ENCODE results near the gene TBC1D24. TPM values are rescaled to one million over a fixed set of nuclear protein-coding genes. Genes with fewer than 3 reads are reported as not detected.

Gene TBC1D24
- total RNA-seq, 2 experiments from 2014 or later: 21.1 to 22.4 TPM

GRCh38 chr16:2505695-2506094 is 30.8 kb downstream of the TBC1D24 start:
- H3K27me3 Mint-ChIP-seq (ENCODE audit: low read depth): no peaks in the 10 kb centered on the region

GRCh38 chr16:2507052-2507659 is 32.2 kb downstream of the TBC1D24 start:
- POLR2A ChIA-PET: interaction anchor here (0.6 kb wide), 1 partner anchor 11 kb away, joined by 3 read pairs; no protein-coding TSS in a partner anchor
- Mint-ChIP-seq H3K36me3 (ENCODE audit: low read depth) (no peaks in the 10 kb centered on the region), H3K4me1 (ENCODE audit: low read depth) (peaks cover 20% of the 10 kb centered on the region), H3K27me3 (ENCODE audit: low read depth) (peaks cover 3% of the 10 kb centered on the region), H3K27ac (peak overlapping the region; percentile 46), H3K4me3 (no peak overlapping the region), H3K9me3 (ENCODE audit: insufficient read depth) (no peaks in the 10 kb centered on the region)
- DNase-seq: no peak
- peak; percentile 51 for ATAC-seq
- CTCF ChIA-PET: no interaction called here

More at GRCh38 chr16:2505695-2506094, 30.8 kb downstream of the TBC1D24 start:
- Mint-ChIP-seq H3K4me3 (no peak overlapping the region), H3K36me3 (ENCODE audit: low read depth) (no peaks in the 10 kb centered on the region), H3K4me1 (ENCODE audit: low read depth) (peaks cover 18% of the 10 kb centered on the region), H3K27ac (no peak overlapping the region), H3K9me3 (ENCODE audit: insufficient read depth) (no peaks in the 10 kb centered on the region)
- POLR2A ChIA-PET: no interaction called here
- DNase-seq: no peak
- CTCF ChIA-PET: no interaction called here
- no peak for ATAC-seq

- Mint-ChIP-seq H3K36me3 (ENCODE audit: low read depth) (no peaks in the 10 kb centered on the region), H3K27me3 (ENCODE audit: low read depth) (peaks cover 3% of the 10 kb centered on the region), H3K27ac (no peak overlapping the region), H3K4me3 (no peak overlapping the region), H3K4me1 (ENCODE audit: low read depth) (peaks cover 24% of the 10 kb centered on the region), H3K9me3 (ENCODE audit: insufficient read depth) (no peaks in the 10 kb centered on the region)
- DNase-seq (no peak), ATAC-seq (no peak)
- ChIA-PET CTCF (no interaction called here), POLR2A (no interaction called here)
Observed at GRCh38 chr16:2507665-2508064, 32.7 kb downstream of the TBC1D24 start.

GRCh38 chr16:2508722-2509400 is 33.9 kb downstream of the TBC1D24 start:
- no peak overlapping the region for H3K27ac Mint-ChIP-seq
- peaks cover 32% of the 10 kb centered on the region for H3K4me1 Mint-ChIP-seq (ENCODE audit: low read depth)
- POLR2A ChIA-PET: no interaction called here
- no peak overlapping the region for H3K4me3 Mint-ChIP-seq
- peaks cover 1% of the 10 kb centered on the region for H3K36me3 Mint-ChIP-seq (ENCODE audit: low read depth)
- ATAC-seq (no peak), DNase-seq (no peak)
- CTCF ChIA-PET: interaction anchor here (1.2 kb wide), 1 partner anchor 7 kb away, joined by 3 read pairs; no protein-coding TSS in a partner anchor
- peaks cover 3% of the 10 kb centered on the region for H3K27me3 Mint-ChIP-seq (ENCODE audit: low read depth)
- no peaks in the 10 kb centered on the region for H3K9me3 Mint-ChIP-seq (ENCODE audit: insufficient read depth)

GRCh38 chr16:2511128-2511800 is 36.3 kb downstream of the TBC1D24 start:
- H3K27ac Mint-ChIP-seq: no peak overlapping the region
- H3K9me3 Mint-ChIP-seq (ENCODE audit: insufficient read depth): no peaks in the 10 kb centered on the region
- ATAC-seq: no peak
- CTCF ChIA-PET: interaction anchor here (2.0 kb wide), 1 partner anchor 10 kb away, joined by 6 read pairs; no protein-coding TSS in a partner anchor
- H3K27me3 Mint-ChIP-seq (ENCODE audit: low read depth): peaks cover 3% of the 10 kb centered on the region
- H3K36me3 Mint-ChIP-seq (ENCODE audit: low read depth): peaks cover 3% of the 10 kb centered on the region
- no peak overlapping the region for H3K4me3 Mint-ChIP-seq
- DNase-seq: no peak
- POLR2A ChIA-PET: no interaction called here
- H3K4me1 Mint-ChIP-seq (ENCODE audit: low read depth): peaks cover 50% of the 10 kb centered on the region

GRCh38 chr16:2511996-2512734 is 37.2 kb downstream of the TBC1D24 start:
- H3K9me3 Mint-ChIP-seq (ENCODE audit: insufficient read depth): no peaks in the 10 kb centered on the region
- peak overlapping the region; percentile 92 for H3K27ac Mint-ChIP-seq
- DNase-seq: no peak
- H3K27me3 Mint-ChIP-seq (ENCODE audit: low read depth): peaks cover 3% of the 10 kb centered on the region
- H3K4me3 Mint-ChIP-seq: peak overlapping the region; percentile 69
- H3K36me3 Mint-ChIP-seq (ENCODE audit: low read depth): peaks cover 8% of the 10 kb centered on the region
- POLR2A ChIA-PET: interaction anchor here (1.2 kb wide), 1 partner anchor 18 kb away, joined by 4 read pairs; no protein-coding TSS in a partner anchor
- CTCF ChIA-PET: interaction anchor here (1.0 to 2.0 kb wide), 3 partner anchors 11 to 376 kb away, joined by 3 to 6 read pairs (median 3); partner anchors contain the start of gene PKD1
- H3K4me1 Mint-ChIP-seq (ENCODE audit: low read depth): peaks cover 56% of the 10 kb centered on the region
- no peak for ATAC-seq

- Mint-ChIP-seq H3K27me3 (ENCODE audit: low read depth) (peaks cover 3% of the 10 kb centered on the region), H3K9me3 (ENCODE audit: insufficient read depth) (no peaks in the 10 kb centered on the region), H3K36me3 (ENCODE audit: low read depth) (peaks cover 8% of the 10 kb centered on the region), H3K4me3 (peak overlapping the region; percentile 69), H3K4me1 (ENCODE audit: low read depth) (peaks cover 58% of the 10 kb centered on the region), H3K27ac (peak overlapping the region; percentile 92)
- DNase-seq (peak; percentile 54), ATAC-seq (peak; percentile 3)
- ChIA-PET CTCF (interaction anchor here (1.0 to 2.0 kb wide), 4 partner anchors 12 to 377 kb away, joined by 3 to 7 read pairs (median 4); partner anchors contain the start of gene PKD1), POLR2A (interaction anchor here (0.6 to 1.5 kb wide), 6 partner anchors 12 to 232 kb away, joined by 3 to 7 read pairs (median 4); no protein-coding TSS in a partner anchor)
Observed at GRCh38 chr16:2512735-2513404, 37.9 kb downstream of the TBC1D24 start.

GRCh38 chr16:2513405-2514332 is 38.7 kb downstream of the TBC1D24 start, which contains the start of gene ATP6V0C:
Gene ATP6V0C (plus strand): TSS chr16:2513952. CDS start chr16:2514104, 152 bp downstream.
- CTCF ChIA-PET: interaction anchor here (1.5 kb wide), 1 partner anchor 12 kb away, joined by 7 read pairs; no protein-coding TSS in a partner anchor
- Mint-ChIP-seq H3K27me3 (ENCODE audit: low read depth) (peaks cover 3% of the 10 kb centered on the region), H3K4me3 (peak within 1 kb of the TSS; percentile 91), H3K36me3 (ENCODE audit: low read depth) (peaks cover 8% of the 10 kb centered on the region), H3K9me3 (ENCODE audit: insufficient read depth) (no peaks in the 10 kb centered on the region), H3K27ac (peak within 1 kb of the TSS; percentile 97), H3K4me1 (ENCODE audit: low read depth) (peaks cover 55% of the 10 kb centered on the region)
- peak; percentile 86 for ATAC-seq
- POLR2A ChIA-PET: interaction anchor here (0.6 to 2.0 kb wide), 15 partner anchors 9 to 306 kb away, joined by 3 to 9 read pairs (median 4); partner anchors contain the start of genes CCNF, CEMP1 and TBC1D24
- peak; percentile 94 for DNase-seq

GRCh38 chr16:2514333-2515179 is 39.6 kb downstream of the TBC1D24 start:
- Mint-ChIP-seq H3K36me3 (ENCODE audit: low read depth) (peaks cover 10% of the 10 kb centered on the region), H3K4me1 (ENCODE audit: low read depth) (peaks cover 59% of the 10 kb centered on the region), H3K4me3 (peak overlapping the region; percentile 90), H3K27me3 (ENCODE audit: low read depth) (peaks cover 3% of the 10 kb centered on the region), H3K27ac (peak overlapping the region; percentile 92), H3K9me3 (ENCODE audit: insufficient read depth) (no peaks in the 10 kb centered on the region)
- ChIA-PET POLR2A (interaction anchor here (0.6 to 2.0 kb wide), 14 partner anchors 8 to 1961 kb away, joined by 3 to 9 read pairs (median 4); partner anchors contain the start of genes CCNF, CEMP1, HMOX2 and TBC1D24), CTCF (interaction anchor here (1.5 kb wide), 1 partner anchor 13 kb away, joined by 7 read pairs; no protein-coding TSS in a partner anchor)
- ATAC-seq (peak; percentile 5), DNase-seq (no peak)
